Activated T-helper 1 cell treated with anti-CD3 and anti-CD28 coated beads, Interleukin-12 subunit alpha, Interleukin-12 subunit beta, Interleukin-2, Interleukin-4 antibody, amounts not matched to agents 30 ng/mL and 10 ng/mL and 1 ng/mL, durations not matched to agents 14 hours and 24 hours and 36 hours (primary cell): Measurements from ENCODE around the gene GRB2. TPM values are rescaled to one million over a fixed set of nuclear protein-coding genes. Genes with fewer than 3 reads are reported as not detected.
"Not testable (repeated sequence)": the region's sequence is repeated elsewhere in the genome, so short reads cannot be mapped to it uniquely, and the experiment has no call there.

Experiments
- DNase-seq: peaks from one replicate; pipeline ENCODE4 v3.0.0; 2021; ENCODE audit warnings: low spot score
- H3K27ac Mint-ChIP-seq: one replicate; pipeline ENCODE4 v1.8.0; 2021; ENCODE audit warnings: mild to moderate bottlenecking, mixed read lengths
- H3K27me3 Mint-ChIP-seq: one replicate; pipeline ENCODE4 v1.8.0; 2022; ENCODE audit warnings: mild to moderate bottlenecking, moderate library complexity, mixed read lengths; ENCODE audit not compliant: insufficient read depth
- H3K36me3 Mint-ChIP-seq: one replicate; pipeline ENCODE4 v1.8.0; 2021; ENCODE audit warnings: low read depth, mixed read lengths
- H3K4me1 Mint-ChIP-seq: one replicate; pipeline ENCODE4 v1.8.0; 2021; ENCODE audit warnings: low read depth, mixed read lengths
- H3K4me3 Mint-ChIP-seq: one replicate; pipeline ENCODE4 v1.8.0; 2021; ENCODE audit warnings: mild to moderate bottlenecking, moderate library complexity, mixed read lengths
- H3K9me3 Mint-ChIP-seq: one replicate; pipeline ENCODE4 v1.8.0; 2021; ENCODE audit warnings: mixed read lengths
- intact Hi-C: fragments of 100-400 bp; cut with micrococcal nuclease; formaldehyde crosslinking; loops from one replicate; pipeline ENCODE4 v1.15.1; 2024
- total RNA-seq: library from RNA; stranded (reverse); gene quantifications from 2 replicates; pipeline ENCODE4 v1.2.3, GENCODE V29; 2022

GRB2 gene
- total RNA-seq, 1 donor from 2014 or later: 172 TPM

DNA sequence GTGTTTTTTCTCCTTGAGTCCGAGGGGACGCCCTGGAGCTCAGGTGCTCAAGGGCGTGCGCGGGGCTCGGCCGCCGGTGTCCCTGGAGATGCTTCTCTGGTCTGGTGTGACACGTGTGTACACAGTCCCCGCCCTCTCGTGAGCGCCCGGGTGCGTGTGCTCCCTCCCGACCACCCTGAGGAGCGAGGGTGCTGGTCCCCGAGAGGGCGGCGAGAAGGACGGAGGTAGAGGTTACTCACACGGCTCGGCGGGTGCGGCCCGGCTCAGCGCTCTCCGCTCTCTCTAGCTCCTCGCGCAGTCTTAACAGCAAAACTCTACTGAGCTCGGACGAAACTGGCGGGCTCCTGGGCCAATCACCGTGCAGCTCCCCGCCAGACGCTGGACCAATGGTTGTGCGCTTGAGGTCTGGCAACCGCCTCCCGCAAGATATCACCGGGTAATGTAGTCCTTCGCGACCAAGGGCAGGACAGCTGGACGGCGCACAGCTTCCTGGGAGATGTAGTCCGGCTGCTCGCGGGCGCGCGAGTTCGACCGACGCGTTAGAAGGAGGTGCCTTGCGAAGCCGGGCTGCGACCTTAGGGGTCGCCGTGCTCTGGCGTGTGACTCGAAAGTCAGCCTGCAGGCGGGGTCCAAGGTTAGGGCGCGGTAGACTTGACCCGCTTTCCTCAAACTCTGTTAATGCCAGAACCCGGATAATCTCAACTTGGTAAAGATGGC is 116.2 kb downstream of the GRB2 start, which contains the start of gene SLC25A19:
Gene SLC25A19 (minus strand): TSS at position 319 of the 717 bp plus-strand sequence. CDS start 2,669 bp downstream, outside the sequence.
- Mint-ChIP-seq H3K9me3 (no peaks in the 10 kb centered on the region), H3K27me3 (no peaks in the 10 kb centered on the region), H3K36me3 (peaks cover 28% of the 10 kb centered on the region), H3K27ac (peak within 1 kb of the TSS; percentile 100), H3K4me1 (peaks cover 19% of the 10 kb centered on the region), H3K4me3 (peak within 1 kb of the TSS; percentile 97)
- DNase-seq: peak; percentile 97
- intact Hi-C loops: loop anchor here (1.0 to 2.0 kb wide), 14 partner anchors 8 to 495 kb away; partner anchors contain the start of genes CDR2L, GGA3, GRB2 and JPT1

DNA sequence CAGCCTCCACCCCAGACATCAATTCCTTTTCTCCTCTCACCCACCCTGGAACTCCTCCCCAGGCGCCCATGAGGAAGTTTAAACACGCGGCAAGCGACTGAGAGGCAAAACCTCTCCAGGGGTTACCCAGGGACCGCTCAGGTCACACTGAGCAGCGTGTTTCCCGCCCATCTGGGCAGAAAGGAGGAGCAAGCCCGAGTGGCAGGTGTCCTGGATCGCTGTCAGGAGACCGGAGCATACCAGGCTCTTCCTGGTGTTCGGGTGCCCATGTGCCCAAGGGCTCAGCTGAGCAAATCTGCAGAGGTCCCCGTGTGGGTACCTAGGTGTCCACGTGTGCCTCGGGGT is 116.7 kb downstream of the GRB2 start:
- peaks cover 17% of the 10 kb centered on the region for H3K4me1 Mint-ChIP-seq
- peak overlapping the region; percentile 97 for H3K4me3 Mint-ChIP-seq
- H3K27me3 Mint-ChIP-seq: no peaks in the 10 kb centered on the region
- DNase-seq: peak; percentile 34
- no peaks in the 10 kb centered on the region for H3K9me3 Mint-ChIP-seq
- H3K36me3 Mint-ChIP-seq: peaks cover 30% of the 10 kb centered on the region
- H3K27ac Mint-ChIP-seq: peak overlapping the region; percentile 100
- intact Hi-C loops: loop anchor here (1.0 to 2.0 kb wide), 14 partner anchors 9 to 496 kb away; partner anchors contain the start of genes CDR2L, GGA3, GRB2 and JPT1

DNA sequence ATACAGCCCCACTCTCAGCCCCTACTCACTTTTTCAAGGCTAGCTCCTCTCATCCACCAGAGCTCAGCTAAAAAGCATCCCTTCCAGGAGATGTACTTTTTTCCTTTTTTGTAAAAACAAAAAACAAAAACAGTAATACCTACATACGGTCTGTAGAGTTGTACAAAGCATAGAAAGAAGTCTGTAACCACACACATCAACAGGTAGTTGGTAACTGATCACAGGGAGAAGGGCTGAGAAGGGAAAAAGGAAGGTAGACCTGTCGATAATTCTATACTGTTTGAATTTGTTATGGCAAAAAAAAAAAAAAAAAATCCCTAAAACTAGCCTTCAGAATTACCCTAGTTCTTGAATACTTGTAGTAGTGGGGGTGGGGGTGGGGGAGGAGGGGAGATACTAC is 117.1 kb downstream of the GRB2 start:
- peak overlapping the region; percentile 100 for H3K27ac Mint-ChIP-seq
- no peaks in the 10 kb centered on the region for H3K9me3 Mint-ChIP-seq
- no peak for DNase-seq
- intact Hi-C loops: loop anchor here (2.0 kb wide), 3 partner anchors 38 to 378 kb away; partner anchors contain the start of genes RECQL5, SAP30BP and TMEM94
- no peaks in the 10 kb centered on the region for H3K27me3 Mint-ChIP-seq
- H3K36me3 Mint-ChIP-seq: peaks cover 34% of the 10 kb centered on the region
- H3K4me3 Mint-ChIP-seq: peak overlapping the region; percentile 97
- H3K4me1 Mint-ChIP-seq: peaks cover 20% of the 10 kb centered on the region

DNA sequence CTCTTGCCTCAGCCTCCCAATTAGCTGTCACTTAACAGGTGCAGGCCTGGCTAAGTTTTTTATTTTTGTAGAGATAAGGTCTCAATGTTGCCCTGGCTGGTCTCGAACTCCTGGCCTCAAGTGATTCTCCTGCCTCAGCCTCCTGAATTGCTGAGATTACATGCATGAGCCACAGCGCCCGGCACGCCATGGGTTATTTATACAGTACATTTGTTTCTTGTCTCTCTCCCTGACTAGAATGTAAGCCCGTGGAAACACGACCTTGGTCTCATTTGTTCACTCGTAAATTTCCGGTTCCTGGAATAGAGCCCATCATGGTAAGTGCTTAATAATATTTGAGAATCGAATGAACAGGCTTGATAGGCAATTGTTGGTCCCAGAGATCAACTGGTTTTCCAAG is 118.3 kb downstream of the GRB2 start:
- Mint-ChIP-seq H3K4me1 (peaks cover 22% of the 10 kb centered on the region), H3K27ac (no peak overlapping the region), H3K27me3 (no peaks in the 10 kb centered on the region), H3K36me3 (peaks cover 36% of the 10 kb centered on the region), H3K9me3 (no peaks in the 10 kb centered on the region), H3K4me3 (peak overlapping the region; percentile 97)
- no peak for DNase-seq
- intact Hi-C loops: no loop called here

DNA sequence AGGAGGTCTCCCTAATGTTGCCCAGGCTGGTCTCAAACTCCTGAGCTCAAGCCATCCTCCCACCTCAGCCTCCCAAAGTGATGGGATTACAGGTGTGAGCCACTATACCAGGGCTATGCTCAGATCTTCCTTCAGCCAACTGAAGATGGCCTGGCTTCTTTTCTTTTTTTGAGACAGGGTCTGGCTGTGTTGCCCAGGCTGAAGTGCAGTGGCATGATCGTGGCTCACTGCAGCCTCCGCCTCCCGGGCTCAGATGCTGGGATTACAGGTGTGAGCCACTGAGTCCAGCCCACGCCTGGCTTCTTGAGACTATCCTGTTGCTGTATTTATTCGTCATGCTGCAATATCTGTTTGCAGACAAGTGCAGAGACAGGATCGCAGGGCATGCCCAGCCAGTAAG is 120.4 kb downstream of the GRB2 start:
- Mint-ChIP-seq H3K9me3 (no peaks in the 10 kb centered on the region), H3K27ac (no peak overlapping the region), H3K4me3 (no peak overlapping the region), H3K36me3 (peaks cover 42% of the 10 kb centered on the region), H3K27me3 (no peaks in the 10 kb centered on the region), H3K4me1 (peaks cover 18% of the 10 kb centered on the region)
- DNase-seq: no peak
- intact Hi-C loops: no loop called here

DNA sequence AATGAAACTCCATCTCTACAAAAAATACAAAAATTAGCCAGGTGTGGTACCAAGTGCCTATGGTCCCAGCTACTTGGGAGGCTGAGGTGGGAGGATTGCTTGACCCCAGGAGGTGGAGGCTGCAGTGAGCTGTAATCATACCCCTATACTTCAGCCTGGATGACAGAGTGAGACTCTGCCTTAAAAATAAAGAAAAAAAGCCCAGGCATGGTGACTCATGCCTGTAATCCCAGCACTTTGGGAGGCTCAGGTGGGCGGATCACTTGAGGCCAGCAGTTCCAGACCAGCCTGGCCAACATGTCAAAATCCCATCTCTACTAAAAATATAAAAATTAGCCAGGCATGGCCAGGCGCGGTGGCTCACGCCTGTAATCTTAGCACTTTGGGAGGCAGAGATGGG is 125.3 kb downstream of the GRB2 start:
- H3K4me1 Mint-ChIP-seq, intact Hi-C loops, H3K27me3 Mint-ChIP-seq, H3K9me3 Mint-ChIP-seq, H3K27ac Mint-ChIP-seq, H3K4me3 Mint-ChIP-seq, DNase-seq: not testable (repeated sequence)
- H3K36me3 Mint-ChIP-seq: peaks cover 22% of the 10 kb centered on the region

DNA sequence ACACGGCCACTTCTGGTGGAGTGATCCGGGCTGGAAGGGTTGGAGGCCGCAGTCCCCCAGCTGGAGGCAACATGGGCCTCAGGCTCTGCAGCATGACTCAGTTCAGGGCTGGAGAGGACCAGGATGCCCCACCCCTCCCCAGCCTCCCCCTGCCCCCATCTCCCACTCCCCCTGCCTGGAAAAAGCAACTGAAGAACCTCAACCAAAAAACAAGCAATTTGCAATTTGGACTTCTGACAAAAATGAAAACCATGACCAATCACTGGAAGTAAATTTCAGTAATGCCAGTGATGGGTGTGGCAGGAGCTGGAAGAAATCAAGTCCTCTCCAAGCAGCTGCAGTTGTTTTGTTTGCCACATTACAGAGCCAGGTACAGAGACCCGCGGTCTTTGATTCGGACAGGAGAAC is 127.8 kb downstream of the GRB2 start:
- Mint-ChIP-seq H3K27me3 (no peaks in the 10 kb centered on the region), H3K4me1 (peaks cover 15% of the 10 kb centered on the region), H3K36me3 (peaks cover 27% of the 10 kb centered on the region), H3K4me3 (no peak overlapping the region), H3K9me3 (no peaks in the 10 kb centered on the region), H3K27ac (no peak overlapping the region)
- intact Hi-C loops: loop anchor here (10.0 kb wide), 1 partner anchor 307 kb away; the partner anchor contains the start of gene MYO15B
- DNase-seq: no peak

DNA sequence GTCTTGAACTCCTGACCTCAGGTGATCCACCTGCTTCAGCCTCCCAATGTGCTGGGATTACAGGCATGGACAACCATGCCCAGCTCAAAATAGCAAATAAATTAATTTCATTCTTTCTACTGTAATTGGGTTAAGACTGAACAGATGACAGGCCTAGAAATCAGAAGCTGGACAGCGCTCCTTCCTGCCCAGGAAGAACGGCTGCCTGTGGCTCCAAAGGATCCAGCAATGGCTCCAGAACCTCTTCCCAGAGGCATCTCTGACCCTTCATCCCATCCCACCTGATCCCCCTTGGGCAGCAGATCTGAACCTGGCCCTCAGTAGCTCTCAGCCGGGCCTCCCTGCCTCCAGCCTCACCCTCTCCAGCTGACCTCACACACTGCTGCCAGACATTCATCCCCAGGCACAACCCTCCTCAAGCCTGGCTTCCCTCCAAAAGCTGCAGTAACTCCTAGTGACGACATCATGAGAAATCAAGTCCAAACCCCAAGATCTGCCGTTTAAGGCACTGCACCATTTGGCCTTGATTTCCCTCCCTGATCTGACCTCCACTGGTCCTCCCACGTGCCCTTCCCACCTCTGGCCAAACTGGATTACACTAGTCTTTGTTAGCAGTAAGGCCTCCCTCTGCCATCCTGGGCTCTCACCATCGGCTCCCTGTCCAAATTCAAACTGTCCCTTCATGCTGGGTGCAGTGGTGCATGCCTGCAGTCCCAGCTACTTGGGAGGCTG is 131.3 kb downstream of the GRB2 start:
- Mint-ChIP-seq H3K27ac (no peak overlapping the region), H3K4me3 (peak overlapping the region; percentile 34), H3K9me3 (no peaks in the 10 kb centered on the region), H3K4me1 (peaks cover 33% of the 10 kb centered on the region), H3K36me3 (peaks cover 27% of the 10 kb centered on the region), H3K27me3 (no peaks in the 10 kb centered on the region)
- intact Hi-C loops: loop anchor here (10.0 kb wide), 1 partner anchor 311 kb away; the partner anchor contains the start of gene MYO15B
- DNase-seq: no peak

DNA sequence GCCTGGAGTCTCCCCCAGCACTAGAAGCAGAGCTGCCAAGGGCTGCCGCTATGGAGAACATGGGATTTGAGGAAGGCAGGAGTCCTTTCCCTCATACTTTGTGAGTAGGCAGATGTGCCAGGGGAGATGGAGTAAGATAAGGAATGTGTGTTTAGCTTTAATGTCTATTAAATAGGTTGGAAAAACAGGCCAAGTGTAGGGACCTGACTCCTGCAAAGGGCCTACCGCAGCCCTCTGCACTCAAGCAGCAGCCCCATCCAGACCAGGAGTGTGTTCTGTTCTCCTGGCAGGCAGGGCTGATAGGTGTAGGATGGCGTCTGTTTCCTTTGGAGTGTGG is 132.7 kb downstream of the GRB2 start:
- Mint-ChIP-seq H3K27ac (peak overlapping the region; percentile 43), H3K4me3 (peak overlapping the region; percentile 92), H3K36me3 (peaks cover 25% of the 10 kb centered on the region), H3K27me3 (no peaks in the 10 kb centered on the region), H3K9me3 (no peaks in the 10 kb centered on the region), H3K4me1 (peaks cover 36% of the 10 kb centered on the region)
- no peak for DNase-seq
- intact Hi-C loops: loop anchor here (10.0 kb wide), 1 partner anchor 312 kb away; the partner anchor contains the start of gene MYO15B

DNA sequence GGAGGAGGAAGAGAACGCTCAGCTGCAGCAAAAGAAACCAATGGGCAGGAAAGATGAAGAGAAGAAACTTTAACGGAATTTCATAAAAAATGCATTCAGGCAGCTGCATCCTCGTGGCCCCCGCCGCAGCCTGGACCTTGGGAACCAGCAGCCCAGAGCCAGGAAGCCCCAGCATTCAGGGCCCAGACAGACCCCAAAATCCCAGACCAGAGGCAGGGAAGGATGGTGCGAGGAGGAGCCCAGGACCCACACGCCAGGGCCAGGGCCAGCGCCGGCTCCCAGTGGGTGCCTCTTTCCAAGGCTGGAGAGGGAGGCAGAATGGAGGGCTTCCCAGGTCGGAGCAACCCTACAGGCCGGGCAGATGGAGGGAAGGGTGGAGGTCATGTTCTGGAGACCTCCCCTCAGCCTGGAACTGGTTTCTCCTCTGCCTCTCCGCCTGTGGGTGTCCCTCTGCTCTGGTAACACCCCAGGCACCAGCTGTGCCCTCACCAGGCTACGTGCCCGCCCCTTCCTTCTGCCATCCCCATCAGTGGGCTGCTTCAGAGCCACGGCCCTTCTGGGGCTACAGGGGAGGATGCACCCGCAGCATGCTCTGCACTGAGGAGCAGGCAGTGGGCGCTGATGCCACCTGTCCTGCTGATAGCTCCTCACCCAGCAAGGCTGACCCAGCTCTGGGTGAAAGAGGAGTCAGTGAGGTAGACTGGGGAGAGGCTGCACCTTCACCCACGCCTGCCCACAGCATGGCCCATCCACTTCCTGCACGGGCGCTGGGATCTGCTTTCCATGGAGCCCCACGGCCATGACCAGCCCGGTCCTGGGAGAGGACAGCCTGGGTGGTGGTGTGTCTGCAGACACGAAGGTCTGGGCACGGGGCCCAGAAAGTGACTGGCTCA is 133.3 kb downstream of the GRB2 start:
- Mint-ChIP-seq H3K27me3 (no peaks in the 10 kb centered on the region), H3K4me1 (peaks cover 36% of the 10 kb centered on the region), H3K9me3 (no peaks in the 10 kb centered on the region), H3K27ac (peak overlapping the region; percentile 86), H3K4me3 (peak overlapping the region; percentile 92), H3K36me3 (peaks cover 25% of the 10 kb centered on the region)
- intact Hi-C loops: loop anchor here (1.0 to 10.0 kb wide), 5 partner anchors 17 to 313 kb away; partner anchors contain the start of genes MYO15B, SLC25A19 and SUMO2
- DNase-seq: no peak

DNA sequence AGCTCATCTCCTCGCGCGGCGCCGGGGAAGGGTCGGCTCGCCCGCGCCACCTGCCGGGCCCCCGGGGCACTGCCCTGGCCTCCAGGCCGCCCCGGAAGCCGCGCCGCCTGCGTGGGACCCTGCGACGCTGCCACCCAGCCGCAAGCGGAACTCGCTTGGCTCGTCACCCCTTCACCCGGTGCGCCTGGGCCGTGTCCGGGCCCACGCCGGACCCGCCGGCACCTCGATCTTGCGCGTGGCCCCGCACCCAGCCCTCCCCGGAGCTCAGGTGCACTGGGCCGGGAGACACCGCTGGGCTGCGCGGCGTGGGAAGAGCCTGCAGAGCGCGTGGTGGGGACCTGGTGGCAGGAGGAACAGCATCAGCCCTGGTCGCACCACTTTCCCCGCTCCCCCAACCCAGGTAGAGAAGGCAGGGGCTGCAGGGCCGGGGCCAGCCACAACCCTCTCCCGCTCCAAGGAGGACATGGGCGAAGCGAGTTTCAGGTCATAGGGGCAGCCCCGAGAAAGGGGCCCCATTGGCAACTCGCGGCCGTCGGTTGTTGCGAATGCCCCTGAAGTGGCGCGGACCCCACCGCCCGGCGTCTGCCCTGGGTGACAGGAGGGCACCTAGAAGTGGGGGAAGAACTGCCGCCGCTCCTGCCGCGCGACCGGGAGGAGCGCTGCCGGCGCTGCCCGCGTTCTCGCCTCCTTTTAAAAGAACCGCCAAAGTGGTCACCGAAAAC is 134.1 kb downstream of the GRB2 start:
- intact Hi-C loops: loop anchor here (1.0 to 10.0 kb wide), 5 partner anchors 18 to 313 kb away; partner anchors contain the start of genes MYO15B, SLC25A19 and SUMO2
- Mint-ChIP-seq H3K9me3 (no peaks in the 10 kb centered on the region), H3K36me3 (peaks cover 29% of the 10 kb centered on the region), H3K27me3 (no peaks in the 10 kb centered on the region), H3K4me3 (peak overlapping the region; percentile 92), H3K4me1 (peaks cover 36% of the 10 kb centered on the region), H3K27ac (peak overlapping the region; percentile 86)
- DNase-seq: peak; percentile 90

DNA sequence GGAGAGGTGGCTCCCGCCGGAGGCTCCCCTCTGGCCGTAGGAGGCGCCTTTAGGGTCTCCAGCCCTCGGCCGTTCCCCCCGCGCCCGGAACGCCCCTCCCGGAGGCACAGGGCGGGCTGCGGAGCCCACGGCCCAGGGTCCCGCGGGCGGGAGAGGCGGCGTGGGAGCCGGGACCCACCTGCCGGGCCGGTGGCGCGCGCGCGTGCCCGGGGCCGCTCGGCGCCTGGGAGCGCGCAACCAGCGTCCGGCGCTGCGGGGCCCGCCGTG is 134.6 kb downstream of the GRB2 start, which contains the start of gene MIF4GD:
Gene MIF4GD (minus strand): TSS at position 266 of the 267 bp plus-strand sequence. CDS start 1,036 bp downstream, outside the sequence.
- Mint-ChIP-seq H3K36me3 (peaks cover 30% of the 10 kb centered on the region), H3K27ac (peak within 1 kb of the TSS; percentile 86), H3K9me3 (no peaks in the 10 kb centered on the region), H3K27me3 (no peaks in the 10 kb centered on the region), H3K4me3 (peak within 1 kb of the TSS; percentile 92), H3K4me1 (peaks cover 36% of the 10 kb centered on the region)
- intact Hi-C loops: loop anchor here (1.0 to 10.0 kb wide), 7 partner anchors 9 to 314 kb away; partner anchors contain the start of genes MYO15B, SLC25A19 and SUMO2
- DNase-seq: no peak
